Activated gamma-delta T cell treated with Interleukin-2 at 50 U/mL for 16 hours (primary cell): ENCODE results near the gene SLC6A9.

Experiments
- DNase-seq: peaks from one replicate; pipeline ENCODE4 v3.0.0-alpha.2; 2020

Gene SLC6A9

GRCh38 chr1:43981636-43982035 lies 49.6 kb downstream of the SLC6A9 start:
- DNase-seq = no peak

- DNase-seq = no peak
These were observed 50.1 kb downstream of the SLC6A9 start for GRCh38 chr1:43981135-43981491.

GRCh38 chr1:43980255-43981134 lies 50.8 kb downstream of the SLC6A9 start:
- DNase-seq = no peak

- DNase-seq = no peak
These were observed 51.6 kb downstream of the SLC6A9 start for GRCh38 chr1:43979528-43980254.

GRCh38 chr1:43979261-43979527 lies 52.1 kb downstream of the SLC6A9 start:
- DNase-seq = no peak

- no peak for DNase-seq
These were observed 52.6 kb downstream of the SLC6A9 start, which contains the start of gene B4GALT2 for GRCh38 chr1:43978551-43979260. B4GALT2 (plus strand) TSS chr1:43979210; CDS start chr1:43981161, 1,951 bp downstream.

GRCh38 chr1:43978264-43978550 lies 53.1 kb downstream of the SLC6A9 start:
- DNase-seq = no peak

- DNase-seq = no peak
These were observed 53.6 kb downstream of the SLC6A9 start for GRCh38 chr1:43977376-43978263.

- DNase-seq = no peak
These were observed 54.4 kb downstream of the SLC6A9 start for GRCh38 chr1:43976890-43977289.

- no peak for DNase-seq
These were observed 55.2 kb downstream of the SLC6A9 start for GRCh38 chr1:43976045-43976444.

GRCh38 chr1:43975249-43975961 lies 55.9 kb downstream of the SLC6A9 start:
- peak; percentile 28 for DNase-seq

- DNase-seq = peak; percentile 92
These were observed 56.6 kb downstream of the SLC6A9 start, which contains the start of gene ATP6V0B for GRCh38 chr1:43974443-43975248. ATP6V0B (plus strand) TSS chr1:43974960; CDS start chr1:43975041, 81 bp downstream.

- DNase-seq = no peak
These were observed 57.2 kb downstream of the SLC6A9 start for GRCh38 chr1:43973981-43974442.

GRCh38 chr1:43971336-43971980 lies 59.8 kb downstream of the SLC6A9 start:
- no peak for DNase-seq

GRCh38 chr1:43970911-43971310 lies 60.4 kb downstream of the SLC6A9 start:
- DNase-seq = no peak

- no peak for DNase-seq
These were observed 60.8 kb downstream of the SLC6A9 start for GRCh38 chr1:43970502-43970901.

- DNase-seq = peak; percentile 96
These were observed 61.4 kb downstream of the SLC6A9 start, which contains the start of gene DPH2 for GRCh38 chr1:43969746-43970466. DPH2 (plus strand) TSS chr1:43970010; CDS start chr1:43970176, 166 bp downstream.

- DNase-seq = no peak
These were observed 61.9 kb downstream of the SLC6A9 start for GRCh38 chr1:43969416-43969745.

GRCh38 chr1:43968348-43968948 lies 62.8 kb downstream of the SLC6A9 start:
- DNase-seq = no peak
